H9 (cell line): ENCODE data around the gene DEFB110. TPM values are rescaled to one million over a fixed set of nuclear protein-coding genes. Genes with fewer than 3 reads are reported as not detected.

Experiments used
- DNase-seq: peaks from one replicate; pipeline ENCODE4 v3.0.0-alpha.2; 2017
- H2AFZ ChIP-seq: one replicate; pipeline ENCODE4 v1.6.1; 2013; ENCODE audit warnings: mild to moderate bottlenecking, low read length, control low read depth, moderate library complexity
- H2AK5ac ChIP-seq: 2 replicates; pipeline ENCODE4 v1.6.1; 2013; ENCODE audit warnings: low read length, control low read depth, mixed read lengths; ENCODE audit not compliant: insufficient read length
- H2BK120ac ChIP-seq: one replicate; pipeline ENCODE4 v1.6.1; 2013; ENCODE audit warnings: low read depth, mild to moderate bottlenecking, low read length, control low read depth, inconsistent platforms; ENCODE audit not compliant: poor library complexity, severe bottlenecking
- H2BK12ac ChIP-seq: 2 replicates; pipeline ENCODE4 v1.6.1; 2013; ENCODE audit warnings: low read length, control low read depth, mixed read lengths, low read depth; ENCODE audit not compliant: insufficient read length
- H2BK15ac ChIP-seq: 2 replicates; pipeline ENCODE4 v1.6.1; 2013; ENCODE audit warnings: low read depth, low read length, control low read depth
- H2BK20ac ChIP-seq: one replicate; pipeline ENCODE4 v1.6.1; 2013; ENCODE audit warnings: low read depth, mild to moderate bottlenecking, low read length, control low read depth, inconsistent platforms; ENCODE audit not compliant: poor library complexity, severe bottlenecking
- H2BK5ac ChIP-seq: 2 replicates; pipeline ENCODE4 v1.6.1; 2013; ENCODE audit warnings: low read length, control low read depth, mixed read lengths; ENCODE audit not compliant: insufficient read length
- H3K14ac ChIP-seq: 2 replicates; pipeline ENCODE4 v1.6.1; 2013; ENCODE audit warnings: low read length, control low read depth; ENCODE audit not compliant: insufficient read depth
- H3K18ac ChIP-seq: 2 replicates; pipeline ENCODE4 v1.6.1; 2013; ENCODE audit warnings: low read depth, mild to moderate bottlenecking, mixed read lengths, low read length, control low read depth; ENCODE audit not compliant: insufficient read length
- H3K23ac ChIP-seq: 2 replicates; pipeline ENCODE4 v1.6.1; 2013; ENCODE audit warnings: low read length, control low read depth, mixed read lengths, low read depth; ENCODE audit not compliant: insufficient read length
- H3K23me2 ChIP-seq: 2 replicates; pipeline ENCODE4 v1.6.1; 2013; ENCODE audit warnings: low read depth, mild to moderate bottlenecking, mixed read lengths, low read length, control low read depth; ENCODE audit not compliant: insufficient read length, poor library complexity, severe bottlenecking
- H3K27ac ChIP-seq: 2 replicates; pipeline ENCODE4 v1.5.1; 2013; ENCODE audit warnings: low read length, control low read depth, mixed read lengths, low read depth; ENCODE audit not compliant: insufficient read length
- H3K27me3 ChIP-seq: 2 replicates; pipeline ENCODE4 v1.6.1; 2013; ENCODE audit warnings: low read length, control low read depth, inconsistent platforms; ENCODE audit not compliant: insufficient read depth
- H3K4ac ChIP-seq: 2 replicates; pipeline ENCODE4 v1.6.1; 2013; ENCODE audit warnings: low read depth, mild to moderate bottlenecking, control low read depth, inconsistent platforms, low read length, moderate library complexity
- H3K4me1 ChIP-seq: 2 replicates; pipeline ENCODE4 v1.6.1; 2013; ENCODE audit warnings: low read length, control low read depth, inconsistent platforms; ENCODE audit not compliant: insufficient read depth
- H3K4me2 ChIP-seq: 2 replicates; pipeline ENCODE4 v1.6.1; 2013; ENCODE audit warnings: low read length, control low read depth, mixed read lengths; ENCODE audit not compliant: insufficient read length, insufficient read depth
- H3K56ac ChIP-seq: 2 replicates; pipeline ENCODE4 v1.6.1; 2013; ENCODE audit warnings: low read depth, mild to moderate bottlenecking, mixed read lengths, low read length, control low read depth; ENCODE audit not compliant: insufficient read length
- H3K79me1 ChIP-seq: 2 replicates; pipeline ENCODE4 v1.6.1; 2013; ENCODE audit warnings: low read depth, mild to moderate bottlenecking, moderate library complexity, low read length, control low read depth, inconsistent platforms; ENCODE audit not compliant: insufficient read depth, poor library complexity, severe bottlenecking
- H3K79me2 ChIP-seq: 2 replicates; pipeline ENCODE4 v1.6.1; 2013; ENCODE audit warnings: low read length, control low read depth, inconsistent platforms; ENCODE audit not compliant: insufficient read depth
- H3K9ac ChIP-seq: 2 replicates; pipeline ENCODE4 v1.6.1; 2013; ENCODE audit warnings: low read length, control low read depth, mixed read lengths; ENCODE audit not compliant: insufficient read length; ENCODE audit errors: extremely low read depth
- H3K9me3 ChIP-seq: one replicate; pipeline ENCODE4 v1.6.1; 2013; ENCODE audit warnings: low read depth, low read length, inconsistent platforms; ENCODE audit not compliant: control insufficient read depth
- H3T11ph ChIP-seq: one replicate; pipeline ENCODE4 v1.6.1; 2013; ENCODE audit warnings: mild to moderate bottlenecking, low read length, control low read depth, inconsistent platforms
- H4K20me1 ChIP-seq: one replicate; pipeline ENCODE4 v1.6.1; 2013; ENCODE audit not compliant: control insufficient read depth, insufficient read length, insufficient read depth
- H4K5ac ChIP-seq: 2 replicates; pipeline ENCODE4 v1.6.1; 2013; ENCODE audit warnings: low read depth, mild to moderate bottlenecking, mixed read lengths, low read length, control low read depth; ENCODE audit not compliant: insufficient read length
- H4K8ac ChIP-seq: replicated peaks from 2 replicates; pipeline ENCODE4 v1.6.1; 2013; ENCODE audit warnings: low read length, control low read depth, mixed read lengths, low read depth; ENCODE audit not compliant: insufficient read length
- H4K91ac ChIP-seq: 2 replicates; pipeline ENCODE4 v1.6.1; 2013; ENCODE audit warnings: low read depth, mild to moderate bottlenecking, moderate library complexity, mixed read lengths, low read length, control low read depth; ENCODE audit not compliant: insufficient read length
- H3K27ac Mint-ChIP-seq, 3 experiments: 2 replicates in 2 of 3; 3 replicates in 1 of 3; pipeline ENCODE4 v1.8.0; 2020 to 2021; ENCODE audit warnings: mixed read lengths in 3 of 3, mild to moderate bottlenecking in 1 of 3, moderate library complexity in 1 of 3
- H3K27me3 Mint-ChIP-seq: 2 replicates; pipeline ENCODE4 v1.8.0; 2021; ENCODE audit warnings: low read depth, mild to moderate bottlenecking, moderate library complexity, mixed read lengths
- H3K36me3 Mint-ChIP-seq, 3 experiments: 2 replicates in 2 of 3; 3 replicates in 1 of 3; pipeline ENCODE4 v1.8.0; 2020 to 2021; ENCODE audit warnings: low read depth in 3 of 3, mixed read lengths in 3 of 3; ENCODE audit not compliant: insufficient read depth in 1 of 3
- H3K4me1 Mint-ChIP-seq, 2 experiments: 2 replicates each; pipeline ENCODE4 v1.8.0; 2020; ENCODE audit warnings: mixed read lengths in 2 of 2
- H3K4me3 Mint-ChIP-seq, 2 experiments: 2 replicates in 1 of 2; 3 replicates in 1 of 2; pipeline ENCODE4 v1.8.0; 2020 to 2021; ENCODE audit warnings: mild to moderate bottlenecking in 2 of 2, mixed read lengths in 2 of 2, moderate library complexity in 1 of 2
- H3K9me3 Mint-ChIP-seq, 2 experiments: 2 replicates in 1 of 2; 3 replicates in 1 of 2; pipeline ENCODE4 v1.8.0; 2020; ENCODE audit warnings: mild to moderate bottlenecking in 2 of 2, mixed read lengths in 2 of 2, moderate library complexity in 1 of 2
- CTCF ChIP-seq: fragments of 200-600 bp; sonication (generic); conservative IDR thresholded peaks from 3 replicates; pipeline ENCODE4 v1.8.0; 2021; ENCODE audit warnings: antibody characterized with exemption, mild to moderate bottlenecking
- WGBS: extraction: QIAGEN DNeasy Blood & Tissue Kit; methylation state at CpG from one replicate; pipeline ENCODE4 v1.1.7; 2013; ENCODE audit warnings: missing lambda C conversion rate, low lambda C conversion rate, mixed read lengths; ENCODE audit not compliant: insufficient read length; ENCODE audit errors: extremely low coverage; 5-methylcytosine and 5-hydroxymethylcytosine counted together
- total RNA-seq: library from RNA; stranded (reverse); gene quantifications from 2 replicates; pipeline ENCODE4 v1.2.1, GENCODE V29; 2021

DEFB110 gene
- total RNA-seq, 1 experiment from 2014 or later, result not detected

GRCh38 chr6:49978332-49979226 lies 43.2 kb downstream of the DEFB110 start:
- H3K4ac ChIP-seq, result no peak overlapping the region
- WGBS, result no CpG with 5 or more reads among the region's 3 CpGs
- Mint-ChIP-seq H3K27me3 (no peaks in the 10 kb centered on the region), H3K4me1 (peaks cover 0 to 4% of the 10 kb centered on the region in 2 experiments; a peak in 1 of 4 replicates), H3K27ac (no peak overlapping the region), H3K36me3 (no peaks in the 10 kb centered on the region), H3K9me3 (peaks cover 0 to 4% of the 10 kb centered on the region in 2 experiments; a peak in 1 of 5 replicates), H3K4me3 (no peak overlapping the region)
- no peaks in the 10 kb centered on the region; the same call in 1 of the 2 replicates for H3K4me1 ChIP-seq
- H4K5ac ChIP-seq, result no peak overlapping the region
- no peak overlapping the region for H2BK20ac ChIP-seq
- no peak overlapping the region for H3T11ph ChIP-seq
- H3K56ac ChIP-seq, result no peak overlapping the region
- no peaks in the 10 kb centered on the region for H3K79me2 ChIP-seq
- no peaks in the 10 kb centered on the region for H3K23me2 ChIP-seq
- H4K91ac ChIP-seq, result no peak overlapping the region
- no peak overlapping the region for H3K9ac ChIP-seq
- no peak overlapping the region for H2AFZ ChIP-seq
- no peak overlapping the region for H3K27ac ChIP-seq
- H2BK5ac ChIP-seq, result no peak overlapping the region
- H4K8ac ChIP-seq, result no peak overlapping the region
- no peak overlapping the region for H3K23ac ChIP-seq
- H2AK5ac ChIP-seq, result no peak overlapping the region
- DNase-seq, result no peak
- H3K18ac ChIP-seq, result no peak overlapping the region
- no peaks in the 10 kb centered on the region for H3K9me3 ChIP-seq
- H2BK12ac ChIP-seq, result no peak overlapping the region
- no peak overlapping the region for H2BK120ac ChIP-seq
- H3K14ac ChIP-seq, result no peak overlapping the region
- no peak for TF ChIP-seq CTCF
- no peaks in the 10 kb centered on the region for H3K27me3 ChIP-seq
- no peak overlapping the region for H3K4me2 ChIP-seq
- H3K79me1 ChIP-seq, result no peaks in the 10 kb centered on the region
- no peaks in the 10 kb centered on the region for H4K20me1 ChIP-seq
- no peak overlapping the region for H2BK15ac ChIP-seq
